Measurements from ENCODE around the gene DIP2C. TPM values are rescaled to one million over a fixed set of nuclear protein-coding genes. Genes with fewer than 3 reads are reported as not detected.
"Not testable (repeated sequence)": the region's sequence is repeated elsewhere in the genome, so short reads cannot be mapped to it uniquely, and the experiment has no call there.

DIP2C gene
- total RNA-seq, 4 donors from 2014 or later, result 8.4 to 22.7 (median 16.8) TPM

DNA sequence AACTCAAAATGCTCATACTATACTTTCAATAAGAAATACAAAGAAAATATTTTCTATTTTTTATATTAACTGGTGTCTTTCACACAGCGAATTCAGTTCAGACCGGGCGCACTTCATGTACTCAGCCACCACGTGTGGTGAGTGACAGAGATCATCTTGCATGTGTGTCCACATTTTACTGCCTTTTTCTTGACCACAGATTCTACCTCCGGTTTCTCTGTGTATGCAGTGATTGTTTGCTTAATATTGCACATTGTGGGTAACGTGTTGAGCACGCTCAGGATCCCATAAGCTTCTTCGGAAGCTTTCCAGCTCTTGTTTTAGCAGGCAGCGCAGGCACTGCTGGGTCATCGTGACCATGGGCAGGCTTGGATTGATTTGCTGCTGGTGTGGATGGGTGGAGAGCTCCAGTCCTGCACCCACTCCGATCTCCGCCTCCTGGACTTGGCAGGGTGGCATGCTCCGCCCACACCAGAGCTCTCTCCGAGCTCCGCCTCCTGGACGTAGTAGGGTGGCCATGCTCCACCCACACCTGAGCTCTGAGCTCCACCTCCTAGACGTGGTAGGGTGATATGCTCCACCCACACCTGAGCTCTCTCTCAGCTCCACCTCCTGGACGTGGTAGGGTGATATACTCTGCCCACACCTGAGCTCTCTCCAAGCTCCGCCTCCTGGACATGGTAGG is 253.3 kb downstream of the DIP2C start:
- Histone ChIP-seq H3K4me3 (no peak overlapping the region), H3K4me1 (no peaks in the 10 kb centered on the region), H3K9me3 (no peaks in the 10 kb centered on the region), H3K27me3 (no peaks in the 10 kb centered on the region), H3K36me3 (no peaks in the 10 kb centered on the region), H3K27ac (no peak overlapping the region)
- TF ChIP-seq, protein P1, sequence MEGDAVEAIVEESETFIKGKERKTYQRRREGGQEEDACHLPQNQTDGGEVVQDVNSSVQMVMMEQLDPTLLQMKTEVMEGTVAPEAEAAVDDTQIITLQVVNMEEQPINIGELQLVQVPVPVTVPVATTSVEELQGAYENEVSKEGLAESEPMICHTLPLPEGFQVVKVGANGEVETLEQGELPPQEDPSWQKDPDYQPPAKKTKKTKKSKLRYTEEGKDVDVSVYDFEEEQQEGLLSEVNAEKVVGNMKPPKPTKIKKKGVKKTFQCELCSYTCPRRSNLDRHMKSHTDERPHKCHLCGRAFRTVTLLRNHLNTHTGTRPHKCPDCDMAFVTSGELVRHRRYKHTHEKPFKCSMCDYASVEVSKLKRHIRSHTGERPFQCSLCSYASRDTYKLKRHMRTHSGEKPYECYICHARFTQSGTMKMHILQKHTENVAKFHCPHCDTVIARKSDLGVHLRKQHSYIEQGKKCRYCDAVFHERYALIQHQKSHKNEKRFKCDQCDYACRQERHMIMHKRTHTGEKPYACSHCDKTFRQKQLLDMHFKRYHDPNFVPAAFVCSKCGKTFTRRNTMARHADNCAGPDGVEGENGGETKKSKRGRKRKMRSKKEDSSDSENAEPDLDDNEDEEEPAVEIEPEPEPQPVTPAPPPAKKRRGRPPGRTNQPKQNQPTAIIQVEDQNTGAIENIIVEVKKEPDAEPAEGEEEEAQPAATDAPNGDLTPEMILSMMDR (IDR thresholded peaks at IDR 0.05), result no peak
- TF ChIP-seq POLR2A (IDR thresholded peaks at IDR 0.05), result no peak
- no peak for DNase-seq

DNA sequence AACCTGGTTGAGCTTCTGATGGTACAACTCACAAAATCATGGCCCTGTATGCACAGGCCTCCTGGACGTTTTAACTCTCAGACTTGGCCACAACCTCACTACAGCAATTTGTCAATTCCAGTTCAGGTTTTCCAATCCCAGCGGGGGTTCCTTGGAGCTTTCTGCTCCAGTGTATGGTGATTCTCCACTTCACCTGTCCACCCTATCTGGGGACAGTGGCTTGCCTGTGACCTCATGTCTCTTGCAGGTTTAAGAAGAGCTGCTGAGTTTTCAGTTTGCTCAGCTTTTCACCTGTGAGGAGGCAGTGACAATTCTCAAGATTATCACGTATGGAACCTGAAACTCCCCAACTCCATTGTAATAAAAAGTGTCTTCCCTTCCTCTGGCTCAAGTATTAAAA is 254.1 kb downstream of the DIP2C start:
- Histone ChIP-seq H3K36me3 (no peaks in the 10 kb centered on the region), H3K9me3 (no peaks in the 10 kb centered on the region), H3K4me1 (no peaks in the 10 kb centered on the region), H3K27me3 (no peaks in the 10 kb centered on the region), H3K4me3 (no peak overlapping the region), H3K27ac (no peak overlapping the region)
- no peak for TF ChIP-seq POLR2A (IDR thresholded peaks at IDR 0.05)
- TF ChIP-seq, protein P1 (IDR thresholded peaks at IDR 0.05), result no peak
- DNase-seq, result no peak

DNA sequence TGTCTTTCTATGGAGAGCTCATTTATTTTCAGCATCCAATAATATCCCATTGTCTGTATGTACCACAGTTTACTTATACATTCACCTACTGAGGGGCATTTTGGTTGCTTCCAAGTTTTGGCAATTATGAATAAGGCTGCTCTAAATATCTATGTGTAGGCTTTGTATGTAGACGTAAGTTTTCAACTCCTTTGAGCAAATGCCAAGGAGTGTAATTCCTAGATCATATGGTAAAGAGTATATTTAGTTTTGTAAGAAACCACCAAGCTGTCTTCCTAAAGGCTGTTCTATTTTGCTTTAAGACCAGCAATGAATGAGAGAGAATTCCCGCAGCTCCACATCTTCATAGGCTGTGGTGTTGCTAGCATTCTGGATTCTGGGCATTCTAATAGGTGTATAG is 259.8 kb downstream of the DIP2C start:
- Histone ChIP-seq H3K4me3 (no peak overlapping the region), H3K27ac (no peak overlapping the region), H3K9me3 (no peaks in the 10 kb centered on the region), H3K27me3 (no peaks in the 10 kb centered on the region), H3K36me3 (no peaks in the 10 kb centered on the region), H3K4me1 (no peaks in the 10 kb centered on the region)
- no peak for TF ChIP-seq POLR2A (IDR thresholded peaks at IDR 0.05)
- TF ChIP-seq, protein P1 (IDR thresholded peaks at IDR 0.05), result no peak
- no peak for DNase-seq

DNA sequence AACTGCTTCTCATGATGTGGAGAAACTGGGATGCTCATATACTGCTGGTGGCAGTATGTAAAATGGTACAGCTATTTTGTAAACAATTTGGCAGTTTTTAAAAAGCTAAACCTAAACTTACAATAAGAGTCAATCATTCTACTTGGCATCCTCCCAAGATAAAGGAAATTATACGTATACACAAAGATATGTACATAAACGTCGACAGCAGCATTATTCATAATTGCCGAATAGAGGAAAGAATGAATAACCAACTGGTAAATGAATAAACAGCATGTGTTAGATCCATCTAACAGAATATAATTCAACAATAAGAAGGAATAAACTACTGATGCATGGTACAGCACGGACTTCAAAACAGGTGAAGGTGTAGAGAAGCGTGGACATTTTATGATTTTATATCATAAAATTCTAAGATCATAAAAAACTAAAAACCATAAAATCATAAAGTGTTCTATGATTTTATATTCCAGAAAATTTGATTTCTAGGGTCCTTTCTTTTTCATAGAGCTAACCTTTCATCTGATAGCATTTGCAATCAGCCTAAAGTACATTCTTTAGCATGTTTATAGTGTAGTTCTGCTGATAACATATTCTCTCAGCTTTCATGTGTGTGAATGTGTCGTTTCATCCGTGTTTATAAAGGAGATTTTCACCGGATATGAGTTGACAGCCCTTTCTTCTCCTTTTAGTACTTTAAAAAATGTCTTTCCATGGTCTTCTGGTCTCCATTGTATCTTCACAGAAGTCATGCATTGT is 261.5 kb downstream of the DIP2C start:
- Histone ChIP-seq H3K27ac (no peak overlapping the region), H3K36me3 (peaks cover 0 to 1% (median 0%) of the 10 kb centered on the region in 3 donors), H3K4me3 (no peak overlapping the region), H3K9me3 (no peaks in the 10 kb centered on the region), H3K27me3 (no peaks in the 10 kb centered on the region), H3K4me1 (no peaks in the 10 kb centered on the region)
- no peak for TF ChIP-seq POLR2A (IDR thresholded peaks at IDR 0.05)
- TF ChIP-seq, protein P1 (IDR thresholded peaks at IDR 0.05), result no peak
- DNase-seq, result no peak

DNA sequence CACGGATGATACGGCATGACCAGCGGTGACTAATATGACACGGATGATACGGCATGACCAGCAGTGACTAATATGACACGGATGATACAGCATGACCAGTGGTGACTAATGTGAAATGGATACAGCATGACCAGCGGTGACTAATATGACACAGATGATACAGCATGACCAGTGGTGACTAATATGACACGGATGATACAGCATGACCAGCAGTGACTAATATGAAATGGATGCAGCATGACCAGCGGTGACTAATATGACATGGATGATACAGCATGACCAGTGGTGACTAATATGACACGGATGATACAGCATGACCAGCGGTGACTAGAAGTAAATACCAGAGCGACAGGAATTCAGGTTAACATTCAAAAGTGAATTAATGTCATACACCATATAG is 264.1 kb downstream of the DIP2C start:
- DNase-seq, H3K9me3 ChIP-seq, H3K4me1 ChIP-seq, H3K27ac ChIP-seq, H3K27me3 ChIP-seq, H3K4me3 ChIP-seq: not testable (repeated sequence)
- H3K36me3 ChIP-seq, result peaks cover 0 to 11% (median 0%) of the 10 kb centered on the region in 3 donors

DNA sequence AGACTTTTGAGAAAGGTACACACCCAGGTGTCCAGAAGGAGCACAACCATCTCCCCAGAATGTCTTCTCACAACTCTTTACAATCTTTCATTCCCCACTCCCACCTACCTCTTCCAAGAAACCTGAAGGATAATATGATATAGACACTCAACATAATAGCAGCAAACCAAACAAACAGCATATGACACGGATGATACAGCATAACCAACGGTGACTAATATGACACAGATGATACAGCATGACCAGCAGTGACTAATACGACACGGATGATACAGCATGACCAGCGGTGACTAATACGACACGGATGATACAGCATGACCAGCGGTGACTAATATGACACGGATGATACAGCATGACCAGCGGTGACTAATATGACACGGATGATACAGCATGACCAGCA is 264.7 kb downstream of the DIP2C start:
- not testable (repeated sequence) for H3K27me3 ChIP-seq, DNase-seq, H3K4me3 ChIP-seq, H3K4me1 ChIP-seq, H3K9me3 ChIP-seq, H3K27ac ChIP-seq
- H3K36me3 ChIP-seq, result peaks cover 0 to 17% (median 0%) of the 10 kb centered on the region in 3 donors
